AG04449 (cell line): ENCODE results near the gene MS4A10.

Experiments used
- CTCF ChIA-PET: fragments of 350-600 bp; formaldehyde crosslinking; extraction: SDS; loops from one replicate; lab custom pipeline; 2021; ENCODE audit warnings: antibody characterized with exemption; lab: Yijun Ruan, JAX
- POLR2A ChIA-PET: fragments of 400-600, 350-600 bp; formaldehyde crosslinking; extraction: SDS; loops from one replicate; lab custom pipeline; 2020; ENCODE audit warnings: antibody characterized with exemption, inconsistent platforms; lab: Yijun Ruan, JAX
- DNase-seq: peaks from one replicate; pipeline ENCODE4 v3.0.0-alpha.2; 2010; ENCODE audit warnings: low read depth, low spot score
- H3K4me3 ChIP-seq: 2 replicates; pipeline ENCODE4 v1.5.1; 2011; ENCODE audit warnings: low read depth, mild to moderate bottlenecking, control low read depth, low read length
- TF ChIP-seq, protein P1 (sequence below): IDR thresholded peaks from one replicate; pipeline ENCODE4 v1.5.1; 2011; ENCODE audit warnings: mild to moderate bottlenecking, moderate library complexity, low read length, control low read depth, inconsistent platforms; ENCODE audit not compliant: insufficient read depth; ENCODE audit errors: missing control alignments

MS4A10 gene

GRCh38 chr11:60785136-60785535, at the start of gene MS4A10:
TSS of gene MS4A10 (plus strand) at chr11:60785333. CDS start at chr11:60790336, 5,003 bp downstream.
- CTCF ChIA-PET, result interaction anchor here (0.9 to 1.6 kb wide), 4 partner anchors 9 to 114 kb away, joined by 3 to 7 read pairs (median 5); no protein-coding TSS in a partner anchor
- TF ChIP-seq, protein P1, sequence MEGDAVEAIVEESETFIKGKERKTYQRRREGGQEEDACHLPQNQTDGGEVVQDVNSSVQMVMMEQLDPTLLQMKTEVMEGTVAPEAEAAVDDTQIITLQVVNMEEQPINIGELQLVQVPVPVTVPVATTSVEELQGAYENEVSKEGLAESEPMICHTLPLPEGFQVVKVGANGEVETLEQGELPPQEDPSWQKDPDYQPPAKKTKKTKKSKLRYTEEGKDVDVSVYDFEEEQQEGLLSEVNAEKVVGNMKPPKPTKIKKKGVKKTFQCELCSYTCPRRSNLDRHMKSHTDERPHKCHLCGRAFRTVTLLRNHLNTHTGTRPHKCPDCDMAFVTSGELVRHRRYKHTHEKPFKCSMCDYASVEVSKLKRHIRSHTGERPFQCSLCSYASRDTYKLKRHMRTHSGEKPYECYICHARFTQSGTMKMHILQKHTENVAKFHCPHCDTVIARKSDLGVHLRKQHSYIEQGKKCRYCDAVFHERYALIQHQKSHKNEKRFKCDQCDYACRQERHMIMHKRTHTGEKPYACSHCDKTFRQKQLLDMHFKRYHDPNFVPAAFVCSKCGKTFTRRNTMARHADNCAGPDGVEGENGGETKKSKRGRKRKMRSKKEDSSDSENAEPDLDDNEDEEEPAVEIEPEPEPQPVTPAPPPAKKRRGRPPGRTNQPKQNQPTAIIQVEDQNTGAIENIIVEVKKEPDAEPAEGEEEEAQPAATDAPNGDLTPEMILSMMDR, result no peak
- POLR2A ChIA-PET, result no interaction called here
- no peak within 1 kb of the TSS for H3K4me3 ChIP-seq
- no peak for DNase-seq

- TF ChIP-seq, protein P1, result no peak
- no peak for DNase-seq
- CTCF ChIA-PET, result no interaction called here
- H3K4me3 ChIP-seq, result no peak overlapping the region
- POLR2A ChIA-PET, result no interaction called here
Measured at GRCh38 chr11:60739114-60739513, 46.0 kb upstream of the MS4A10 start.

DNA sequence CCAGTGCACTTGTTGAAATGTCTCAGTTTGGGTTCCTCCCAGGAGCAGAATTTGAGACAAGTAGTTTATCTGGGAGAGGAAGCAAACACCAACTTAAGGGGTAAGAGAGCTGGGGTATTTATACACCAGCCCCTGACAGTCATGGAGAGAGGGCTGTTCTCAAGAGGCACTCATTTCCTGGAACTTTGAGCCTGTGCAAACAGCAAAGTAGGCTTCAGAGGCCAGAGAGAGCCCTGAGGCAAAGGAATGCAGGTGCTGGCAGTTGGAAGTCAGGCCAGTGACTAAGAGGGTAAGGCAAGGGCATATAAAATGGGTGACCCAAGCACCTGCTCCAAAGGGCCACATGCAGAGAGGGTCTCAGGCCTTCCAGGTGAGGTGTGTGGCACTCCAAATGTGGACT, 44.6 kb upstream of the MS4A10 start:
- CTCF ChIA-PET, result no interaction called here
- POLR2A ChIA-PET, result no interaction called here
- no peak for DNase-seq
- TF ChIP-seq, protein P1, result no peak
- no peak overlapping the region for H3K4me3 ChIP-seq

GRCh38 chr11:60741421-60741820, 43.7 kb upstream of the MS4A10 start:
- TF ChIP-seq, protein P1, result no peak
- no peak overlapping the region for H3K4me3 ChIP-seq
- DNase-seq, result no peak
- CTCF ChIA-PET, result no interaction called here
- POLR2A ChIA-PET, result no interaction called here

DNA sequence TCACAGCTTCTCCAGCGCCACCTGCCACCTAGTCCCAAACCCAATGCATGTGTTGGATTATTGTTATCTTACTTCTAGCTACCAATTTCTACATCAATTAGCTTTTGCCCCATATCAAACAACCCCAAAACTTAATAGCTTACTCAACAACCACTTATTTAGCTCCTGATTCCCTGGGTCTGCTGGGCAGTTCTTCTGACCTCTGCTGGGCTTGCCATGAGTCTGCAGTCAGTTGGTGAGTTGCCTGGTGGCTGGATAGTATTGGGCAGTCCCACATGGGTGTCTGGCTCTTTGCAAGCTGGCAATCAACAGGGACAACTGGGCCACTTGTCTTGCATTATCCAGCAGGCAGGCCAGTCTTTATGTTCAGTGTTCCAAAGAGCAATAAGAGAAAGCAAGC, 42.1 kb upstream of the MS4A10 start:
- CTCF ChIA-PET, result no interaction called here

GRCh38 chr11:60744114-60744513, 41.0 kb upstream of the MS4A10 start:
- CTCF ChIA-PET, result no interaction called here
- DNase-seq, result no peak
- POLR2A ChIA-PET, result no interaction called here
- TF ChIP-seq, protein P1, result no peak
- H3K4me3 ChIP-seq, result no peak overlapping the region

More for the DNA sequence above, 42.1 kb upstream of the MS4A10 start:
- TF ChIP-seq, protein P1, result no peak
- POLR2A ChIA-PET, result no interaction called here
- no peak overlapping the region for H3K4me3 ChIP-seq
- DNase-seq, result no peak
